Stimulated activated CD8-positive, alpha-beta memory T cell treated with anti-CD3 and anti-CD28 coated beads, Interleukin-7, amount 100 ng/mL, for 48 hours (primary cell): ENCODE measurements around the gene PTPRA.
"Not testable (repeated sequence)": the region's sequence is repeated elsewhere in the genome, so short reads cannot be mapped to it uniquely, and the experiment has no call there.

Experiments used
- DNase-seq, 2 donors: peaks; one replicate each; pipeline ENCODE4 v3.0.0-alpha.2; 2020; ENCODE audit warnings: low read depth in 1 of 2; ENCODE audit errors: extremely low read depth in 1 of 2

Gene PTPRA

GRCh38 chr20:3031524-3032147 lies 158.4 kb downstream of the PTPRA start:
- no peak for DNase-seq

- DNase-seq, result no peak
Observed at GRCh38 chr20:3032624-3033023, 159.3 kb downstream of the PTPRA start.

- no peak for DNase-seq
Observed at GRCh38 chr20:3037654-3038053, 164.4 kb downstream of the PTPRA start.

GRCh38 chr20:3038454-3038853 lies 165.2 kb downstream of the PTPRA start:
- DNase-seq, result no peak

- no peak for DNase-seq
Observed at GRCh38 chr20:3039426-3039825, 166.1 kb downstream of the PTPRA start.

GRCh38 chr20:3040086-3040485 lies 166.8 kb downstream of the PTPRA start:
- DNase-seq, result no peak

- DNase-seq, result no peak
Observed at GRCh38 chr20:3041854-3042409, 168.7 kb downstream of the PTPRA start.

- DNase-seq, result no peak
Observed at GRCh38 chr20:3042625-3043024, 169.3 kb downstream of the PTPRA start.

GRCh38 chr20:3043322-3043721 lies 170.0 kb downstream of the PTPRA start, which contains the start of gene GNRH2:
Gene GNRH2, plus strand, starts transcription at chr20:3043622. Its CDS starts 793 bp downstream, at chr20:3044415.
- no peak for DNase-seq

- no peak for DNase-seq
Observed at GRCh38 chr20:3044336-3044965, 171.2 kb downstream of the PTPRA start.

- peak; percentile 37 to 74 for DNase-seq
Observed at GRCh38 chr20:3045042-3045815, 171.9 kb downstream of the PTPRA start.

- peak; percentile 68 to 74 for DNase-seq
Observed at GRCh38 chr20:3045816-3046676, 172.8 kb downstream of the PTPRA start, which contains the start of gene MRPS26. Gene MRPS26, plus strand, starts transcription at chr20:3046052. Its CDS starts 17 bp downstream, at chr20:3046069.

- no peak for DNase-seq
Observed at GRCh38 chr20:3046677-3047462, 173.6 kb downstream of the PTPRA start.

GRCh38 chr20:3047486-3048419 lies 174.5 kb downstream of the PTPRA start:
- no peak for DNase-seq

- no peak for DNase-seq
Observed at GRCh38 chr20:3051385-3052019, 178.2 kb downstream of the PTPRA start.

- DNase-seq, result no peak
Observed at GRCh38 chr20:3059489-3059888, 186.2 kb downstream of the PTPRA start.

- not testable (repeated sequence) for DNase-seq
Observed at GRCh38 chr20:3064119-3064518, 190.8 kb downstream of the PTPRA start.
